H1 (cell line): Measurements from ENCODE around the gene GPR160. TPM values are rescaled to one million over a fixed set of nuclear protein-coding genes. Genes with fewer than 3 reads are reported as not detected.

ENCODE experiments used
- CTCF ChIA-PET: fragments of 300-600 bp; sonication (Branson Sonifier 250); formaldehyde crosslinking; loops from one replicate; lab custom pipeline; 2021; ENCODE audit not compliant: partially characterized antibody; lab: Charles Lee
- POLR2A ChIA-PET: fragments of 300-600 bp; sonication (Branson Sonifier 250); formaldehyde crosslinking; loops from one replicate; lab custom pipeline; 2021; ENCODE audit warnings: inconsistent platforms; ENCODE audit not compliant: partially characterized antibody; lab: Charles Lee
- DNase-seq, 2 experiments: peaks; one replicate each; pipeline versions ENCODE4 v3.0.0 to v3.0.0-alpha.2; 2010 to 2022; ENCODE audit warnings: low spot score in 2 of 2, low read depth in 1 of 2, mixed read lengths in 1 of 2
- FAIRE-seq: peaks from 2 replicates; lab custom pipeline; 2011; peaks lifted over from hg19 to GRCh38; lab: Jason Lieb, UNC
- H2AFZ ChIP-seq: 2 replicates; pipeline ENCODE4 v1.8.1; 2012; ENCODE audit warnings: low read length, inconsistent platforms
- H2AK5ac ChIP-seq: 2 replicates; pipeline ENCODE4 v1.6.1; 2013; ENCODE audit warnings: low read depth, low read length
- H2BK120ac ChIP-seq: replicated peaks from 2 replicates; pipeline ENCODE3; 2013; ENCODE audit warnings: low read depth, low read length, inconsistent platforms
- H2BK12ac ChIP-seq: 2 replicates; pipeline ENCODE4 v1.6.1; 2013; ENCODE audit warnings: low read depth, low read length
- H2BK15ac ChIP-seq: 2 replicates; pipeline ENCODE4 v1.6.1; 2013; ENCODE audit warnings: low read length
- H2BK20ac ChIP-seq: 2 replicates; pipeline ENCODE4 v1.6.1; 2013; ENCODE audit warnings: low read length
- H2BK5ac ChIP-seq: 2 replicates; pipeline ENCODE4 v1.6.1; 2013; ENCODE audit warnings: low read depth, low read length
- H3K14ac ChIP-seq: 2 replicates; pipeline ENCODE4 v1.6.1; 2013; ENCODE audit warnings: inconsistent platforms; ENCODE audit not compliant: insufficient read length
- H3K18ac ChIP-seq: 2 replicates; pipeline ENCODE4 v1.6.1; 2013; ENCODE audit warnings: low read length; ENCODE audit errors: extremely low read depth
- H3K23ac ChIP-seq: 2 replicates; pipeline ENCODE4 v1.6.1; 2013; ENCODE audit warnings: inconsistent platforms; ENCODE audit not compliant: insufficient read length
- H3K23me2 ChIP-seq: 2 replicates; pipeline ENCODE4 v1.6.1; 2013; ENCODE audit warnings: low read depth, low read length
- H3K27ac ChIP-seq: 2 replicates; pipeline ENCODE4 v1.6.1; 2011; ENCODE audit warnings: low read depth, low read length, inconsistent platforms
- H3K27me3 ChIP-seq, 4 experiments: replicated peaks in 1 of 4; 1 replicate in 1 of 4; 2 replicates in 3 of 4; pipeline versions ENCODE4 v1.6.1 to v1.8.1; 2011 to 2013; ENCODE audit warnings: low read length in 3 of 4, mild to moderate bottlenecking in 3 of 4, inconsistent platforms in 2 of 4, mixed read lengths in 2 of 4, moderate library complexity in 1 of 4; ENCODE audit not compliant: control insufficient read depth in 3 of 4, insufficient read depth in 3 of 4; ENCODE audit errors: extremely low read depth in 1 of 4
- H3K36me3 ChIP-seq, 4 experiments: 2 replicates each; pipeline versions ENCODE4 v1.6.1 to v1.8.1; 2011 to 2013; ENCODE audit warnings: mild to moderate bottlenecking in 4 of 4, low read length in 3 of 4, moderate library complexity in 2 of 4, control low read depth in 1 of 4, inconsistent platforms in 1 of 4; ENCODE audit not compliant: insufficient read depth in 4 of 4, control insufficient read depth in 2 of 4
- H3K4ac ChIP-seq: replicated peaks from 2 replicates; pipeline ENCODE3; 2013; ENCODE audit warnings: low read length, low read depth, mixed read lengths, inconsistent platforms; ENCODE audit not compliant: insufficient read length
- H3K4me1 ChIP-seq, 4 experiments: replicated peaks in 1 of 4; 1 replicate in 1 of 4; 2 replicates in 3 of 4; pipeline versions ENCODE4 v1.6.1 to v1.8.1; 2011 to 2013; ENCODE audit warnings: low read length in 3 of 4, inconsistent platforms in 2 of 4, mixed read lengths in 1 of 4; ENCODE audit not compliant: insufficient read depth in 4 of 4, control insufficient read depth in 3 of 4
- H3K4me2 ChIP-seq, 2 experiments: 2 replicates each; pipeline versions ENCODE4 v1.6.1 to v1.8.1; 2011 to 2013; ENCODE audit warnings: low read depth in 2 of 2, low read length in 2 of 2, control low read depth in 1 of 2, inconsistent platforms in 1 of 2, mild to moderate bottlenecking in 1 of 2; ENCODE audit not compliant: insufficient read depth in 1 of 2
- H3K4me3 ChIP-seq, 4 experiments: fragments of 200-600, 300-600 bp in 1 of 4; sonication (generic), shearing (Covaris generic), sonication (Bioruptor Twin) in 1 of 4; 2 replicates each; pipeline versions ENCODE4 v1.5.1 to v1.8.1; 2011 to 2016; ENCODE audit warnings: low read length in 4 of 4, low read depth in 3 of 4, control low read depth in 2 of 4, inconsistent platforms in 2 of 4, mild to moderate bottlenecking in 2 of 4, mixed read lengths in 1 of 4, moderate library complexity in 1 of 4; ENCODE audit not compliant: insufficient read depth in 2 of 4; ENCODE audit errors: extremely low read depth in 1 of 4
- H3K56ac ChIP-seq: replicated peaks from 2 replicates; pipeline ENCODE3; 2013; ENCODE audit warnings: low read depth, mild to moderate bottlenecking, mixed read lengths, low read length, inconsistent platforms; ENCODE audit not compliant: insufficient read length
- H3K79me1 ChIP-seq: 2 replicates; pipeline ENCODE4 v1.6.1; 2013; ENCODE audit warnings: low read depth, low read length, control low read depth
- H3K79me2 ChIP-seq, 2 experiments: 2 replicates each; pipeline versions ENCODE4 v1.6.1 to v1.8.1; 2012 to 2013; ENCODE audit warnings: low read length in 2 of 2, mild to moderate bottlenecking in 2 of 2, inconsistent platforms in 1 of 2; ENCODE audit not compliant: insufficient read depth in 2 of 2, control insufficient read depth in 1 of 2
- H3K9ac ChIP-seq, 4 experiments: replicated peaks in 1 of 4; 1 replicate in 1 of 4; 2 replicates in 3 of 4; pipeline versions ENCODE4 v1.6.1 to v1.8.1; 2011 to 2013; ENCODE audit warnings: low read depth in 3 of 4, low read length in 3 of 4, control low read depth in 2 of 4, mild to moderate bottlenecking in 2 of 4, moderate library complexity in 2 of 4, inconsistent platforms in 1 of 4; ENCODE audit errors: extremely low read depth in 1 of 4
- H3K9me3 ChIP-seq, 2 experiments: 2 replicates each; pipeline versions ENCODE4 v1.6.1 to v1.8.1; 2012 to 2013; ENCODE audit warnings: mild to moderate bottlenecking in 2 of 2, moderate library complexity in 2 of 2, control low read depth in 1 of 2, inconsistent platforms in 1 of 2, low read depth in 1 of 2, low read length in 1 of 2, mixed read lengths in 1 of 2; ENCODE audit not compliant: insufficient read depth in 2 of 2
- H4K20me1 ChIP-seq, 2 experiments: replicated peaks in 1 of 2; 2 replicates each; pipeline versions ENCODE3 to v1.8.1; 2011 to 2013; ENCODE audit warnings: inconsistent platforms in 2 of 2, low read length in 2 of 2, mild to moderate bottlenecking in 1 of 2; ENCODE audit not compliant: insufficient read depth in 2 of 2, control insufficient read depth in 1 of 2
- H4K5ac ChIP-seq: 2 replicates; pipeline ENCODE4 v1.6.1; 2013; ENCODE audit warnings: low read length, low read depth, mixed read lengths, inconsistent platforms; ENCODE audit not compliant: insufficient read length
- H4K8ac ChIP-seq: 2 replicates; pipeline ENCODE4 v1.8.0; 2013; ENCODE audit warnings: mild to moderate bottlenecking, moderate library complexity, low read length, inconsistent platforms; ENCODE audit not compliant: insufficient read depth; ENCODE audit errors: extremely low read depth
- H4K91ac ChIP-seq: replicated peaks from 2 replicates; pipeline ENCODE3; 2013; ENCODE audit warnings: low read length, mixed read lengths, inconsistent platforms; ENCODE audit not compliant: insufficient read length
- ATF2 ChIP-seq: IDR thresholded peaks from 2 replicates; pipeline ENCODE4 v1.6.1; 2012; ENCODE audit warnings: low read length, inconsistent platforms
- ATF3 ChIP-seq: IDR thresholded peaks from 2 replicates; pipeline ENCODE4 v1.6.1; 2011; ENCODE audit warnings: low read depth, mild to moderate bottlenecking, low read length; ENCODE audit not compliant: insufficient read depth
- PHF8 ChIP-seq: fragments of 200-600 bp; sonication (generic); conservative IDR thresholded peaks from 2 replicates; pipeline ENCODE4 v1.7.1; 2012; ENCODE audit warnings: low read depth, mild to moderate bottlenecking, inconsistent platforms, low read length, moderate library complexity
- RNF2 ChIP-seq: fragments of 200-900, 300-1000 bp; sonication (generic); IDR thresholded peaks from 2 replicates; pipeline ENCODE4 v1.7.1; 2016; ENCODE audit warnings: borderline replicate concordance, low read depth, mild to moderate bottlenecking, antibody characterized with exemption, low read length; ENCODE audit not compliant: poor library complexity, severe bottlenecking; ENCODE audit errors: missing control alignments
- RXRA ChIP-seq: IDR thresholded peaks from 2 replicates; pipeline ENCODE4 v1.6.1; 2011; ENCODE audit warnings: low read depth, mild to moderate bottlenecking, low read length, moderate library complexity; ENCODE audit not compliant: insufficient read depth
- SIN3A ChIP-seq, 2 experiments: IDR thresholded peaks in 1 of 2; conservative IDR thresholded peaks in 1 of 2; 2 replicates each; pipeline ENCODE4 v1.6.1; 2011 to 2012; ENCODE audit warnings: low read length in 2 of 2, improper control_type of control experiment in 1 of 2, low read depth in 1 of 2, mild to moderate bottlenecking in 1 of 2
- SP2 ChIP-seq: IDR thresholded peaks from 2 replicates; pipeline ENCODE4 v1.6.1; 2012; ENCODE audit warnings: mild to moderate bottlenecking, low read length, inconsistent platforms
- SP4 ChIP-seq: IDR thresholded peaks from 2 replicates; pipeline ENCODE4 v1.6.1; 2012; ENCODE audit warnings: low read length, inconsistent platforms
- SRF ChIP-seq: IDR thresholded peaks from 2 replicates; pipeline ENCODE4 v1.6.1; 2011; ENCODE audit warnings: mild to moderate bottlenecking, low read depth, low read length, moderate library complexity
- WGBS, 2 experiments: shearing (Covaris generic) in 1 of 2; methylation state at CpG; one replicate each; pipeline versions ENCODE4 v1.1.6 to v1.1.7; 2013 to 2015; ENCODE audit warnings: low lambda C conversion rate in 2 of 2, mixed read lengths in 2 of 2, inconsistent platforms in 1 of 2, low coverage in 1 of 2, missing lambda C conversion rate in 1 of 2; ENCODE audit not compliant: insufficient replicate concordance in 2 of 2, insufficient coverage in 1 of 2, insufficient read length in 1 of 2; ENCODE audit errors: extremely low coverage in 1 of 2, missing lambda C conversion rate in 1 of 2; 5-methylcytosine and 5-hydroxymethylcytosine counted together
- polyA plus RNA-seq, 7 experiments: library from polyadenylated mRNA; depleted of rRNA in 3 of 7; stranded (reverse) in 5 of 7; unstranded in 2 of 7; fragments of >200 nt in 5 of 7; fragments of 200-250 nt in 2 of 7; gene quantifications; 1 replicate in 5 of 7; 2 replicates in 1 of 7; 4 replicates in 1 of 7; pipeline versions ENCODE4 v1.2.1 to v1.2.3, GENCODE V29; 2011 to 2013; ENCODE audit warnings: missing spikeins in 2 of 7, mixed read lengths in 2 of 7
- total RNA-seq: library from RNA; stranded (reverse); fragmentation: NEBNext Ultra II Directional; extraction: Animal tissue kit (Norgen Biotek cat#: 25700); gene quantifications from 2 replicates; pipeline ENCODE4 v1.2.1, GENCODE V29; 2021

Gene GPR160
- total and polyA plus RNA-seq, 2 of the 8 experiments (the other 6 are each of a cell fraction or from before 2014, with no cell fraction given): 14.3 to 16.6 TPM

DNA sequence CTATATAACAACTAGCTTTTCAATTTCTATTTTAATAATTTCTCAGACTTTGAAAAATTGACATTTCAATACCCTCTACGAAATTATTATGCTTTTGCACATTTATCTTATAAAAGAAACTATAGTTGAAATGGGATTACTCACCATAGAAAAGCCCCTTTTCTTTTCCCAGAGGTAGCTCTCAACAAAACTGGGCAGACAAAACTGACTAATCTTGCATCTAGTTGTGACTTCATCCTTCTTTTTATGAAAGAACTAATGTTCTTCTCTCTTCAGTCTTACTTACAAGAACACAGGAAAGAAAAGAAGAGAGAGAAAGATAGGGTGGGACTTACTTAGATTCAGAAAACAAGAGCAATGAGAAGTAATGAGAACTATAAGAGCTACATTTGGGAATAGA lies 61.0 kb downstream of the GPR160 start:
- no peak for FAIRE-seq
- Histone ChIP-seq H2BK15ac (no peak overlapping the region), H3K23ac (no peak overlapping the region), H4K20me1 (peaks cover 0 to 3% of the 10 kb centered on the region in 2 experiments), H2AK5ac (no peak overlapping the region), H2AFZ (no peak overlapping the region), H4K91ac (no peak overlapping the region), H3K36me3 (peaks cover 6 to 69% (median 22%) of the 10 kb centered on the region in 4 experiments; a peak in 7 of 8 replicates), H3K4me3 (no peak overlapping the region), H3K27ac (no peak overlapping the region), H3K79me1 (no peaks in the 10 kb centered on the region; the same call in 1 of the 2 replicates), H4K8ac (no peak overlapping the region), H3K27me3 (no peaks in the 10 kb centered on the region), H2BK5ac (no peak overlapping the region), H3K4me2 (no peak overlapping the region), H2BK20ac (no peak overlapping the region), H3K4ac (no peak overlapping the region), H3K18ac (no peak overlapping the region), H3K4me1 (no peaks in the 10 kb centered on the region), H3K79me2 (no peaks in the 10 kb centered on the region), H2BK120ac (no peak overlapping the region), H2BK12ac (no peak overlapping the region), H3K23me2 (no peaks in the 10 kb centered on the region), H3K9me3 (no peaks in the 10 kb centered on the region), H3K56ac (no peak overlapping the region), H3K9ac (no peak overlapping the region), H4K5ac (no peak overlapping the region), H3K14ac (no peak overlapping the region)
- no peak for TF ChIP-seq SP4
- TF ChIP-seq ATF3: no peak
- TF ChIP-seq SP2: no peak
- TF ChIP-seq ATF2: no peak
- no peak for TF ChIP-seq SIN3A (conservative IDR thresholded peaks at IDR 0.05 in 1 of 2, IDR thresholded peaks at IDR 0.05 in 1 of 2; ENCODE audit: low read depth in 1 of 2, low read length in 2 of 2)
- no peak for TF ChIP-seq PHF8
- no peak for TF ChIP-seq SRF
- no peak for TF ChIP-seq RXRA
- TF ChIP-seq RNF2: no peak
- ChIA-PET CTCF (interaction anchor here (0.7 to 1.7 kb wide), 4 partner anchors 8 to 45 kb away, joined by 3 to 4 read pairs (median 3); no protein-coding TSS in a partner anchor), POLR2A (no interaction called here)
- WGBS, 2 experiments: 93% methylated on average over 1 of the region's 1 CpG; no CpG with 5 or more reads in 1 of the 2 experiments
- no peak for DNase-seq
